Stimulated activated naive CD8-positive, alpha-beta T cell treated with anti-CD3 and anti-CD28 coated beads, Interleukin-15, Interleukin-2, amounts not matched to agents 100 ng/mL and 50 ng/mL, for 24 hours (primary cell): ENCODE results near the gene TCF3.
"Not testable (repeated sequence)": the region's sequence is repeated elsewhere in the genome, so short reads cannot be mapped to it uniquely, and the experiment has no call there.

Experiments
- H3K27ac Mint-ChIP-seq: one replicate; pipeline ENCODE4 v1.8.0; 2021; ENCODE audit warnings: mild to moderate bottlenecking, mixed read lengths
- H3K27me3 Mint-ChIP-seq: one replicate; pipeline ENCODE4 v1.8.0; 2021; ENCODE audit warnings: mixed read lengths
- H3K36me3 Mint-ChIP-seq: one replicate; pipeline ENCODE4 v1.8.0; 2021; ENCODE audit warnings: low read depth, mixed read lengths
- H3K4me1 Mint-ChIP-seq: one replicate; pipeline ENCODE4 v1.8.0; 2021; ENCODE audit warnings: low read depth, mixed read lengths
- H3K4me3 Mint-ChIP-seq: one replicate; pipeline ENCODE4 v1.8.0; 2021; ENCODE audit warnings: mild to moderate bottlenecking, mixed read lengths
- H3K9me3 Mint-ChIP-seq: one replicate; pipeline ENCODE4 v1.8.0; 2021; ENCODE audit warnings: mixed read lengths

The TCF3 gene

DNA sequence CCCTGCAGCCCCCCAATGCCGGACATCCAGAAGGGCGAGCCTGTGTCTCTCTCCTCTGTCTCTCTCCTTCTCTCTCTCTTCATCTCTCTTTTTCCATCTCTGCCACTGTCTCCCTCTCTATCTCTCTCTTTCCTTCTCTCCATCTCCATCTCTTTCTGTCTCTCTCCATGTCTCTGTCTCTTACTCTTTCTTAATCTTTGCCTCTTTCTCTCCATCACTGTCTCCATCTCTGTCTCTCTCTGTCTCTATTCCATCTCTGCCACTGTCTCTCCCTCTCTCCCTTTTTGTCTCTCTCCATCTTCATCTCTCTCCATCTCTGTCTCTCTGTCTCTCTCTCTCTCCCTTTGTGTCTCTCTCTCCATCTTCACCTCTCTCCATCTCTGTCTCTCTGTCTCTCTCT, 25.7 kb upstream of the TCF3 start:
- peaks cover 47% of the 10 kb centered on the region for H3K27me3 Mint-ChIP-seq
- no peaks in the 10 kb centered on the region for H3K4me1 Mint-ChIP-seq
- no peaks in the 10 kb centered on the region for H3K36me3 Mint-ChIP-seq
- H3K4me3 Mint-ChIP-seq = no peak overlapping the region
- no peaks in the 10 kb centered on the region for H3K9me3 Mint-ChIP-seq
- H3K27ac Mint-ChIP-seq = no peak overlapping the region

- peaks cover 1% of the 10 kb centered on the region for H3K4me1 Mint-ChIP-seq
- no peaks in the 10 kb centered on the region for H3K36me3 Mint-ChIP-seq
- no peaks in the 10 kb centered on the region for H3K9me3 Mint-ChIP-seq
- no peak overlapping the region for H3K27ac Mint-ChIP-seq
- no peak overlapping the region for H3K4me3 Mint-ChIP-seq
- H3K27me3 Mint-ChIP-seq = peaks cover 41% of the 10 kb centered on the region
Measured at GRCh38 chr19:1676351-1677266, 24.2 kb upstream of the TCF3 start.

DNA sequence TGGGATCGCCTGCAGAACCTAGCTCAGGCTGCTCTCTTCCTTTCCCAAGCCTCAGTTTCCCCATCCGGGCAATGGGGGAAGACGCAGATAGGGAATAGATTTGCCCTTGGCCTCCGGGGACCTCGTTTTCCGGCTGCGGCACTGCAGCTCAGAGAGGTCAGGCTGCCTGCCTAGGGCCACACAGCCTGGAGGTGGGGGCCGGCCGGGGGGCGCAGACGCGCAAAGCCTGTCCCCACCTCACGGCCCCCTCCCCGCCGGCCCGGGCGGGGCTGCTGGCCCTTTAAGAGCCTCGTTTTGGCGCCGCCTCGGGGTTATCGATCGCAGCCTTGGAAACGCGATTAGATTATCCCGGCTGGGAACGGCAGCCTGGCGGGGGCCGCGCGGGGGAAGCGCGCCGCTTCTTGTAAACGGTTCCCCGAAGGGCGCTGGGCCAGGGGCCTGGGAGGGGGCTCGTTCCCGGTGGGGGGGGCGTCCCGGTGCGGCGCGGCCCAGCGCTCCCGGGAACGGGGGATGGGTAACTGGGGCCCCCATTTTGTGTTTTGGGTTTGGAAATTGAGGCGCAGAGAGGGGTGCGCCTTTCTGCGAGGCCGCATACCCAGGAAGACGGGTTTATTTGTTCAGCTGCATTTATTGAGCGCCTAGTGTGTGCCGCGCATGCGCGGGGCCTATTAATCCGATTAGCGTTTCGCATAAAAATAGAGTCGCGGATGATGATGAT, 23.4 kb upstream of the TCF3 start:
- Mint-ChIP-seq H3K27me3 (peaks cover 37% of the 10 kb centered on the region), H3K36me3 (no peaks in the 10 kb centered on the region), H3K9me3 (no peaks in the 10 kb centered on the region), H3K4me3 (no peak overlapping the region), H3K27ac (no peak overlapping the region), H3K4me1 (peaks cover 5% of the 10 kb centered on the region)

DNA sequence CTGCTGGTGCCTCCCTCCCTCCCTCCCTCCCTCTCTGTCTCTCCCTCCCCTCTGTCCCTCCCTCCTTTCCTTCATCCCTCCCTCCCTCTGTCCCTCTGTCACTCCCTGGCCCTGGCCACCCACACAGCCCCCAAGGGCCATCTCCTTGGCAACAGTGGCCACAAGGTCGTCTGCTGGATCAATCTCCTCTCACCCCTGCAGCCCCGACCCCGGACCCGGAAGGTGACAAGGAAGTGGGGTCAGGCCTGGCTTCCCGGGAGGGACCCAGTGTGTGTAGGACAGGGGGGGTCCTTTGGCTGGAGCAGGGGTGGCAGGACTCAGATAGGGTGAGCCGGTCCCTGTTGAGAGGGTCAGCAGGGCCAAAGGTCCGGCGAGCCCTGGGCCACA, 21.9 kb upstream of the TCF3 start:
- Mint-ChIP-seq H3K4me1 (peaks cover 5% of the 10 kb centered on the region), H3K27ac (no peak overlapping the region), H3K9me3 (no peaks in the 10 kb centered on the region), H3K36me3 (no peaks in the 10 kb centered on the region), H3K27me3 (peaks cover 43% of the 10 kb centered on the region), H3K4me3 (no peak overlapping the region)

DNA sequence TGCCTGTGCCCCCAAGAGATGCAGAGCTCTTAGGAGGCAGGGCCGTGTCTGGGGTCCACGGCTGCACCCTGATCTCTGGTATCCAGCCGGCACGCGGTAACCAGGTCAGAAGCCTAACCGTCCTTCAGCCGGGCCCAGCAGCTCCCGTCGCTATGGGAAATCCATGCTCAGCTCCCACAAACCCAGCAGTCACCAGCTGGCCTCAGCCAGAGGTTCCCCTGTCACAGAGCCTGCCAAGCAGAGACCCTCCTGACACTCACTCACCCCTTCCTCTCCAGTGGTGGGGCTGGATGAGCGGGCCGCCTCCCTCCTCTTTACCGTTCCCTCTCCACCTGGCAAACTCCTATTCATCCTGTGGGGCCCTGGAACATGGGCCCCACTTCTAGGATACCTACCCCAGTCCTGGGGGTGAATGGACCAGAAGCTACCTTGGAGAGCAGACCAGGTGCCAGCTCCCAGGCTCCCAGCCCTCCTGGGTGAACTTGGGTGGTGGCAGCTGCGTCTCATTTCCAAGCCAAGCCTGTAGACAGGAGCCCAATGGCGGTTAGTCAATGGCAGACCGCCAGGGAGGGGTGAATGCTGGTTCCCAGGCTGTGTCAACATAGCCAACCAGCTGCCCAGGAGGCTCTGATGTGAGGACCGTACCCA, 21.4 kb upstream of the TCF3 start:
- H3K9me3 Mint-ChIP-seq = no peaks in the 10 kb centered on the region
- no peaks in the 10 kb centered on the region for H3K36me3 Mint-ChIP-seq
- no peak overlapping the region for H3K27ac Mint-ChIP-seq
- H3K4me1 Mint-ChIP-seq = peaks cover 8% of the 10 kb centered on the region
- no peak overlapping the region for H3K4me3 Mint-ChIP-seq
- H3K27me3 Mint-ChIP-seq = peaks cover 46% of the 10 kb centered on the region

DNA sequence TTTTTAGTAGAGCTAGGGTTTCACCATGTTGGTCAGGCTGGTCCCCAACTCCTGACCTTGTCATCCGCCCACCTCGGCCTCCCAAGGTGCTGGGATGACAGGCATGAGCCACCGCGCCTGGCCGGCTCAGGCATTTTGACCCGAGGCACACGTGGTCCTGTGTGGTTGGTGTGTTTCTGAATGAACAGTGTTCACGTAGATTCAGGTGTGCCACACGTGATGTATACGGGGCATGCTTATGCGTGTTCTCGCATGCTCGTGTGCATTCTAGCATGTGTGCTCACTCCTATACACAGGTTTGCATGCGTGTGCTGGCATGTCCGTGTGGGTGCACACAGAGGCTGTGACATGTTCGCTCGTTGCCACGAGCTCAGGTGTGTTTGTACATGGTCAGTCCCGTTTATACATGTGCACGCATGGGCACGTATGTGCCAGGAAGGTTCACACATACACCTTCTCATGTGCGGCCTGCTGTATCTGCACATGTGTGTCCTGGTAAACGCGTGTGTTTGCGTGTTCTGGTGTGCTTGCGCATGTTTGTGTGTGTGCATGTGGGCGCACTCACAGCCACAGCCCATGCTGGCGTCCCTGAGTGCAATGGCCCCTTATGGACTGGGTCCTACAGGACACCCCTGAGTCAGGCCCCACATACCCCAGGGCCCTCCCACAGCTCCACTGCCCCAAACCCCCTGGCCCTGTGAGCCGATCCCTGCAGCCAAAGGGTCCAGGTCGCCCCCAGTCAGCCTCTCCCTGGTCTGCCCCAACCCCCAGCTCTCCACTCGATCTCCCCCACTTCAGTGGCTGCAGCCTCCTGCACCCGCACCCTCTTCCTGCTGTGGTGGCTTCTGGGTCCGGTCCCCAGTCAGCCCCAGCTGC, 20.6 kb upstream of the TCF3 start:
- peaks cover 46% of the 10 kb centered on the region for H3K27me3 Mint-ChIP-seq

DNA sequence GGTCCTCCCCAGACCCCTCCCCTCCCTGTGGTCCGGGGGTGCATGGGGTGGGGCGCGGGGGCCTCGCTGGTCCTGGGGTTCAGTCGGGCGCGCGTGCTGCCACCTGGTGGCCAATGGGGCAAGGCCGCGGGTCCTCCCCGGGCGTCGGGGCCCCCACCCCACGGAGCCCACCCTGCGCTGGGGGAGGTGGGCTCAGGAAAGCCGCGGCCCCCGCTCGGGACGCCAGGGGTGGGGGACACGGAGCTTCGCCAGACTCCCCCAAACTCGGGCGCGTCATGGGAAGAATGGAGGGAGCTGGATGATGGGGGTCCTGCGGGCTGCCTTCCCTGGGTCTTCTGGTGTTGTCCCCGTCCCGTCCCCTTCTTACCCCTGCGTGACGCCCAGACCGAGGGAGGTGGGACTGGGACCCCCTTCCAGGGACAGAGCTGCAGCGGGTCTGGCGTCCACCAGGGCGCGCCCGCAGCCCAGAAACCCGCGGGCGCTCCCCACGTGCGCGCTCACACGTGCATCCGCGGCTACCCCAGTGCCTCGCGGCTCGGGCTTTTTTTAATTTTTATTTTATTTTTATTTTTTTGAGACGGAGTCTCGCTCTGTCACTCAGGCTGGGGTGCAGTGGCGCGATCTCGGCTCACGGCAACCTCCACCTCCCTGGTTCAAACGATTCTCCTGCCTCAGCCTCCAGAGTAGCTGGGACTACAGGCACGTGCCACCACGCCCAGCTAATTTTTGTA, 19.8 kb upstream of the TCF3 start:
- Mint-ChIP-seq H3K4me3 (no peak overlapping the region), H3K4me1 (peaks cover 19% of the 10 kb centered on the region), H3K36me3 (no peaks in the 10 kb centered on the region), H3K27ac (no peak overlapping the region), H3K9me3 (no peaks in the 10 kb centered on the region), H3K27me3 (peaks cover 47% of the 10 kb centered on the region)

More for the DNA sequence above, 20.6 kb upstream of the TCF3 start:
- no peaks in the 10 kb centered on the region for H3K36me3 Mint-ChIP-seq
- peaks cover 16% of the 10 kb centered on the region for H3K4me1 Mint-ChIP-seq
- no peaks in the 10 kb centered on the region for H3K9me3 Mint-ChIP-seq
- H3K27ac Mint-ChIP-seq = no peak overlapping the region
- H3K4me3 Mint-ChIP-seq = no peak overlapping the region

DNA sequence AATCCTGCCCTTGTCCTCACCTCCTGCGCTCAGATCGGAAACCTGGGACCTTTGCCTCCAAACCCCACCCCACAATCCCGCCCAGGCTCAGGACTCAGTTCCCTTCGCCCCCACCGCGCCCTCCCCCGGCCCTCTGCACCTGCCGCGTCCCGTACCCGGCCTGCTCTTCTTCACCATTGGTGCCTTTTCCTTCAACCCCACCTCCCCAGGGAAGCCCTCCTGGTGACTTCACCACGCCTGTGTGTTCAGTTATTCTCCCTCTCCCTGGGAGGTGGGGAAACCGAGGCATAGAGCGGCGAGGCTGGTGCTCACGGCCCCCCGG, 19.3 kb upstream of the TCF3 start:
- H3K9me3 Mint-ChIP-seq = no peaks in the 10 kb centered on the region
- peaks cover 19% of the 10 kb centered on the region for H3K4me1 Mint-ChIP-seq
- H3K36me3 Mint-ChIP-seq = no peaks in the 10 kb centered on the region
- no peak overlapping the region for H3K4me3 Mint-ChIP-seq
- H3K27ac Mint-ChIP-seq = no peak overlapping the region
- peaks cover 42% of the 10 kb centered on the region for H3K27me3 Mint-ChIP-seq

DNA sequence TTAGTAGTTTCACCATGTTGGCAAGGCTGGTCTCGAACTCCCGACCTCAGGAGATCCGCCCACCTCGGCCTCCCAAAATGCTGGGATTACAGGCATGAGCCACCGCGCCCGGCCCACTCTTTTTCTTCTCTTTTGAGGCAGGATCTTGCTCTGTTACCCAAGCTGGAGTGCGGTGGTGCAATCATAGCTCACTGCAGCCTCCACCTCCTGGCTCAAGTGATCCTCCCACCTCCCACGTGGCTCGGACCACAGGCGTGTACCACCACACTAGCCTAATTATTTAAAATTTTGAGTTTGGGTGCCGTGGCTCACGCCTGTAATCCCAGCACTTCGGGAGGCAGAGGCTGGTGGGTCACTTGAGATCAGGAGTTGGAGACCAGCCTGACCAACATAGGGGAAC, 18.3 kb upstream of the TCF3 start:
- H3K9me3 Mint-ChIP-seq, H3K36me3 Mint-ChIP-seq, H3K27ac Mint-ChIP-seq, H3K4me3 Mint-ChIP-seq: not testable (repeated sequence)
- peaks cover 19% of the 10 kb centered on the region for H3K4me1 Mint-ChIP-seq
- peaks cover 38% of the 10 kb centered on the region for H3K27me3 Mint-ChIP-seq

DNA sequence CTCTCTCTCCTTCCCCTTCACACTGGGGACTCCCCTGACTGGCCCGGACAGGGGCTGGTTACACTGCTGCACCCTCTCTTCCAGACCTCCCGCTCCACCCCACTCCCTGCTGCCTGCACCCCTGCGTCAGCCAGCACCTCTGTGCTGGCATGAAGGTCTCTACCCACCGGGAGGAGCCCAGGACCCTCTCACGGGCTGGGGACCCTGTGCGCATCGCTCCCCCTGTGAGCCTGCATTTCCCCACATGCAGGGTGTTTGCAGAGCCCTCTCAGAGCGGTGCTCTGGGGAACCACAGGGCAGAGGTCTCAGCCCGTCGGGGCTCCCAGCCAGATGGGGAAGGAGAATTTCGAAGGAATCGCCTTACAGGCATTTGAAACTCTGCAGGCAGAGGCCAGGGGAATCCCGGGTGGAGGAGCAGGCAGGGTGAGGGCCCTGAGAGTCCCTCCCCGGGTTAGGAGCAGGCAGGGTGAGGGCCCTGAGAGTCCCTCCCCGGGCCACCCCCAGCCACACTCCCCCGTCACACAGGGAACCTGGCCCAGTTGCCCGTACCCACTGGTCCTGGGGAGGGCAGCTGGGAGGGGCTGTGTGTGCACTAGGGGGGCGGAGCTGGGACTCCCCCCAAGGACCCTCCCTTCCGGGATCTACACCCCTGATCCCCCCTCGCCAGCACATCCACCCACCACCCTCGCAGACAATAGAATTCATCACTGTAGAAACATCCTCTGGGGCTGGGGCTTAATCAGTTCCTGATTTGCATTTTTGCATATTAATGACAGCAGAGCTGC, 16.3 kb upstream of the TCF3 start:
- Mint-ChIP-seq H3K4me1 (peaks cover 27% of the 10 kb centered on the region), H3K36me3 (no peaks in the 10 kb centered on the region), H3K27me3 (peaks cover 30% of the 10 kb centered on the region), H3K27ac (peak overlapping the region; percentile 33), H3K9me3 (no peaks in the 10 kb centered on the region), H3K4me3 (peak overlapping the region; percentile 61)

DNA sequence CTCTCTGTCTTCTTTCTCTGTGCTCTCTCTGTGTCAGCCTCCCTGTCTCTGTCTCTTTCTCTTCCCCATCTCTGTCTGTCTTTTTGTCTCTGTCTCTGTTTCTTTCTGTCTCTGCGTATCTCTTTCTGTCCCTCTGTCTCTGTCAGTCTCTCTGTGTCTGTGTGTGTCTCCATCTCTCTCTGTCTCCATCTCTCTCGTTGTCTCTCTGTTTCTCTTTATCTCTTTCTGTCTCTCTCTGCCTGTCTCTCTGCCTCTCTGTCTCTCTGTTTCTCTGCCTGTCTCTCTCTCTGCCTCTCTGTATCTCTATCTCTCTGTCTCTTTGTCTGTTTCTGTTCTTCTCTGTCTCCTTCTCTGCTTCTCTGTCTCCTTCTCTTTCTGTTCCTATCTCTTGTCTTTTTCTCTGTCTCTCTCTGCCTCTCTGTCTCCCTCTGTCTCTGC, 15.7 kb upstream of the TCF3 start:
- H3K27ac Mint-ChIP-seq = peak overlapping the region; percentile 33
- H3K36me3 Mint-ChIP-seq = no peaks in the 10 kb centered on the region
- peaks cover 26% of the 10 kb centered on the region for H3K27me3 Mint-ChIP-seq
- peaks cover 28% of the 10 kb centered on the region for H3K4me1 Mint-ChIP-seq
- no peaks in the 10 kb centered on the region for H3K9me3 Mint-ChIP-seq
- H3K4me3 Mint-ChIP-seq = peak overlapping the region; percentile 61

- H3K27ac Mint-ChIP-seq = no peak overlapping the region
- peaks cover 38% of the 10 kb centered on the region for H3K4me1 Mint-ChIP-seq
- H3K4me3 Mint-ChIP-seq = no peak overlapping the region
- H3K9me3 Mint-ChIP-seq = no peaks in the 10 kb centered on the region
- peaks cover 24% of the 10 kb centered on the region for H3K27me3 Mint-ChIP-seq
- H3K36me3 Mint-ChIP-seq = no peaks in the 10 kb centered on the region
Measured at GRCh38 chr19:1665565-1666047, 13.2 kb upstream of the TCF3 start.

DNA sequence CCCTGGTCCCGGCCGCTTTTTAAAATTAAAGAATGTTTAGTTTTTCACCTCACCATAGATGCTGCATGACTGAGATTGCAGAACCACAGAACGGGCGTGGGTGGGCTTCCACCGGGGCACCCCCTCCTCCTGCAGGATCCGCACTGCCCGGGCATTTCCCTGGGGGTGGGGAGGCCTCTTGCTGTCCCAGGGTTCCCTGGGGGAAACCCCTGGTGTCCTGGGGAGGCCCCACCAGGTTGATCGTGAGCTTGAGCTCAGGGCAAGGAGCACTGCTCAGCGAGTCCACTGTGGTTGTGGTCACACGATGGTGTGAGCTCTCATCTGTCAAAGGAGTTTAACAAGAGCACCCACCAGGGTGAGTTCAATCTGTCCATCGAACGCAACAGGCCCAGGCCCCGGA, 11.4 kb upstream of the TCF3 start:
- Mint-ChIP-seq H3K4me3 (no peak overlapping the region), H3K4me1 (peaks cover 41% of the 10 kb centered on the region), H3K36me3 (no peaks in the 10 kb centered on the region), H3K27ac (no peak overlapping the region), H3K9me3 (no peaks in the 10 kb centered on the region), H3K27me3 (peaks cover 14% of the 10 kb centered on the region)
